A549 (cell line): ENCODE results near the gene ARF1. TPM values are rescaled to one million over a fixed set of nuclear protein-coding genes. Genes with fewer than 3 reads are reported as not detected.
A peak's percentile ranks its signal among the peaks of the same experiment; 100 is the strongest.

Source experiments
- ATAC-seq, 2 experiments: fragments of 200-7000 bp in 1 of 2; fragments of >200 bp in 1 of 2; cut with Nextera tagmentation in 1 of 2; cut with Tn5 transposase in 1 of 2; 3 replicates each; pipeline versions ENCODE4 v1.8.0 to v1.9.1; 2018 to 2020; ENCODE audit warnings: mild to moderate bottlenecking in 1 of 2, moderate library complexity in 1 of 2
- CTCF ChIA-PET: fragments of 300-600 bp; sonication (Branson Sonifier 250); formaldehyde crosslinking; extraction: SDS; loops from one replicate; lab custom pipeline; 2021; ENCODE audit warnings: antibody characterized with exemption, inconsistent platforms; lab: Yijun Ruan, JAX
- POLR2A ChIA-PET: fragments of 350-600 bp; formaldehyde crosslinking; extraction: SDS; loops from one replicate; lab custom pipeline; 2021; ENCODE audit warnings: antibody characterized with exemption, inconsistent platforms; lab: Yijun Ruan, JAX
- DNase-seq, 2 experiments: peaks; one replicate each; pipeline versions ENCODE4 v3.0.0 to v3.0.0-alpha.2; 2011 to 2016; ENCODE audit warnings: low read depth in 1 of 2, low spot score in 1 of 2
- FAIRE-seq: peaks from 2 replicates; lab custom pipeline; 2011; peaks lifted over from hg19 to GRCh38; lab: Jason Lieb, UNC
- H3K27ac ChIP-seq, 2 experiments: fragments of >200 bp; sonication (Bioruptor Twin); formaldehyde crosslinking; 3 replicates each; pipeline ENCODE4 v1.5.1; 2016 to 2017
- H3K4me1 ChIP-seq: fragments of >200 bp; sonication (Bioruptor Twin); formaldehyde crosslinking; 3 replicates; pipeline ENCODE4 v1.6.1; 2016
- H3K4me2 ChIP-seq: fragments of >200 bp; sonication (Bioruptor Twin); formaldehyde crosslinking; 3 replicates; pipeline ENCODE4 v1.6.1; 2016
- H3K4me3 ChIP-seq: fragments of >200 bp; sonication (Bioruptor Twin); formaldehyde crosslinking; 3 replicates; pipeline ENCODE4 v1.5.1; 2016
- H3K9me3 ChIP-seq: fragments of >200 bp; sonication (Bioruptor Twin); formaldehyde crosslinking; 3 replicates; pipeline ENCODE4 v1.6.1; 2016
- BHLHE40 ChIP-seq: IDR thresholded peaks from 2 replicates; pipeline ENCODE4 v1.6.1; 2012; ENCODE audit warnings: low read depth, low read length, inconsistent platforms
- CBX8 ChIP-seq: fragments of 200-600 bp; sonication (generic); IDR thresholded peaks from 2 replicates; pipeline ENCODE4 v1.6.1; 2016
- CHD4 ChIP-seq: fragments of 200-600 bp; sonication (generic); IDR thresholded peaks from 2 replicates; pipeline ENCODE4 v1.6.1; 2016; ENCODE audit warnings: antibody characterized with exemption, mild to moderate bottlenecking, borderline replicate concordance
- GATA3 ChIP-seq: IDR thresholded peaks from 2 replicates; pipeline ENCODE4 v1.6.1; 2012; ENCODE audit warnings: borderline replicate concordance
- HEYL ChIP-seq: fragments of 250-450 bp; sonication (Bioruptor Pico); IDR thresholded peaks from 2 replicates; pipeline ENCODE4 v1.8.0; 2021; ENCODE audit warnings: mild to moderate bottlenecking, moderate library complexity
- HOXB13 ChIP-seq: fragments of 250-450 bp; sonication (Bioruptor Pico); IDR thresholded peaks from 2 replicates; pipeline ENCODE4 v1.5.0; 2020; ENCODE audit warnings: low read depth, mild to moderate bottlenecking, moderate library complexity
- HOXB5 ChIP-seq: fragments of 250-450 bp; sonication (Bioruptor Pico); IDR thresholded peaks from 2 replicates; pipeline ENCODE4 v1.5.0; 2020; ENCODE audit warnings: mild to moderate bottlenecking, moderate library complexity
- JUNB ChIP-seq: fragments of >200 bp; sonication (Bioruptor Twin); formaldehyde crosslinking; IDR thresholded peaks from 2 replicates; pipeline ENCODE4 v1.6.1; 2016
- KDM1A ChIP-seq: fragments of 200-600 bp; sonication (generic); IDR thresholded peaks from 2 replicates; pipeline ENCODE4 v1.6.1; 2016; ENCODE audit warnings: low read depth, mild to moderate bottlenecking
- KDM5A ChIP-seq: fragments of 200-600 bp; sonication (generic); IDR thresholded peaks from 2 replicates; pipeline ENCODE4 v1.6.1; 2016; ENCODE audit warnings: antibody characterized with exemption, mild to moderate bottlenecking
- MAZ ChIP-seq: fragments of 150-350 bp; IDR thresholded peaks from 2 replicates; pipeline ENCODE4 v1.6.1; 2014; ENCODE audit warnings: antibody characterized with exemption, low read depth, low read length, borderline replicate concordance
- MYC ChIP-seq: IDR thresholded peaks from 2 replicates; pipeline ENCODE4 v1.6.1; 2012; ENCODE audit warnings: mild to moderate bottlenecking, inconsistent platforms, low read length, improper control_type of control experiment, borderline replicate concordance
- NR3C1 ChIP-seq: fragments of >200 bp; sonication (Bioruptor Twin); formaldehyde crosslinking; IDR thresholded peaks from 3 replicates; pipeline ENCODE4 v1.6.1; 2017
- SMC3 ChIP-seq: fragments of >200 bp; sonication (Bioruptor Twin); formaldehyde crosslinking; IDR thresholded peaks from 3 replicates; pipeline ENCODE4 v1.6.1; 2018; ENCODE audit warnings: inconsistent platforms
- TP53 ChIP-seq: fragments of 250-450 bp; sonication (Bioruptor Pico); IDR thresholded peaks from 2 replicates; pipeline ENCODE4 v1.5.0; 2021; ENCODE audit warnings: mild to moderate bottlenecking, moderate library complexity
- ZC3H11A ChIP-seq: fragments of 450-650 bp; IDR thresholded peaks from 2 replicates; pipeline ENCODE4 v1.6.1; 2014; ENCODE audit warnings: antibody characterized with exemption, mild to moderate bottlenecking
- ZFP36 ChIP-seq: fragments of 450-650 bp; IDR thresholded peaks from 2 replicates; pipeline ENCODE4 v1.6.1; 2014; ENCODE audit warnings: borderline replicate concordance; ENCODE audit not compliant: partially characterized antibody
- WGBS: methylation state at CpG from one replicate; pipeline ENCODE4 v1.1.6; 2017; ENCODE audit errors: missing lambda C conversion rate; 5-methylcytosine and 5-hydroxymethylcytosine counted together
- polyA plus RNA-seq, 4 experiments: library from polyadenylated mRNA; depleted of rRNA in 3 of 4; stranded (reverse); fragments of >200 nt; fragmentation: RNase III in 1 of 4; extraction: RNeasy Plus Mini Kit Qiagen cat#74134 plus additional on column Dnase treatment in 1 of 4; gene quantifications; 2 replicates in 3 of 4; 3 replicates in 1 of 4; pipeline ENCODE4 v1.2.3, GENCODE V29; 2011 to 2017
- TF ChIP-seq, protein P1 (sequence below): fragments of 450-650 bp; IDR thresholded peaks from 2 replicates; pipeline ENCODE4 v1.6.1; 2014; ENCODE audit warnings: antibody characterized with exemption
- TF ChIP-seq, protein P2 (sequence below): fragments of >200 bp; sonication (Bioruptor Twin); formaldehyde crosslinking; IDR thresholded peaks from 3 replicates; pipeline ENCODE4 v1.5.1; 2016
- TF ChIP-seq, protein P3 (sequence below): IDR thresholded peaks from 2 replicates; pipeline ENCODE4 v1.6.1; 2012
- TF ChIP-seq, protein P4 (sequence below): fragments of 200-600 bp; sonication (generic); IDR thresholded peaks from 2 replicates; pipeline ENCODE4 v1.6.1; 2016; ENCODE audit warnings: antibody characterized with exemption, mild to moderate bottlenecking, moderate library complexity
- TF ChIP-seq, protein P5 (sequence below): IDR thresholded peaks from 2 replicates; pipeline ENCODE4 v1.6.1; 2012; ENCODE audit warnings: low read depth, borderline replicate concordance

ARF1 gene
- polyA plus RNA-seq, 2 of the 4 experiments (the other 2 are of a cell fraction) = 297 to 376 TPM

DNA sequence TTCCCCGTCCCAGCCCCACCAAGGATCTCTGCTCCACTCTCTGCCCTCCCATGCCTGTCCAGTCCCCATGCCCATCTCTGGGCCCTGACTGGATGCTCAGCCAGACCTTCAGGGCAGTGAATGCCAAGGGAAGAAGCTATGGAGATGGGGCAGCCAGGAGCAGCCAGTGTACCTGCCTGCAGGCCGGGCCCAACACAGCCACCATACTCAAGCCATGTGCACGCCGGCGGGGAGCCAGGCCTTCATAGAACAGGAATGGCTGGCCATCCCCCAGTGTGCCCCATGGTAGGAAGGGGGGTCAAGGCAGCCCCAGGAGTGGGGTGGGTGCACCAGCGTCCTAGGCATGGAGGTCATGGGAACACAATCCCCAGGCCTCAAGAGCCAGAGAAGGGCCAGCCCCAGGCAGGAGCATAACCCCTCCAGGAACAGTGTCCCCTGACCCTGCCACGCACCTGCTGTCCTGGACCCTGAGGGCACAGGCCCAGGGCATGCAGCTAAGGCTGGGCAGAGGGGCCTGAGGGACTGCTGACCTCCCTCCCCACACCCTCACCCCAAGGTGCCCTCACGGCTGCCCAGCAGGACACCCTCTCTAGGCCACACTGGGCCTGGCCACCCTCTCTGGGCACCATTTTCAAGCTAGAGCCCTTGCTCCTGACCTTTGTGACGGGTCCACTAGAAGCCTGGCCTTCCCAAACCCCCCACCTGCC is 20.3 kb upstream of the ARF1 start (continued):
- TF ChIP-seq ZC3H11A (no peak), KDM1A (no peak)

DNA sequence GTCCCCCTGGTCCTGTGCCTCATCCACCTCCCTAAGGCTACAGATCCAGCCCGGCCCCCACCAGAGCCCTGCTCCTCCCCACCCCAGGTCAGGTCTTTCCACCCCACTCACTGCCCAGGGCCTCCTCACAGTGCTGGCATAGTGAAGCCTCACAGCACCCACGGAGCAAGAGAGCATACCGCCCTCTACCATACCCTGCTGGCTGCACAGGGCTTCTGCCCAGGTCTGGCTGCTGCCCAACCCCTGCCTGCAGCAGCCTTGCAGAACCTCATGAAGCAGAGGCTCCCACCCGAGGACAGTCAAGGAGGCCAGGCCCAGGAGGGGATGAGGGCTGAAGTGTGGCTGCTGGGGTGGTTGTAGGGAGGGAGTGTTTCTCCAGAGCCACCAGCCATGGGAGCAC is 19.7 kb upstream of the ARF1 start:
- TF ChIP-seq ZC3H11A (no peak), HEYL (CRISPR knock-in tag) (no peak), CHD4 (no peak), BHLHE40 (no peak), MYC (no peak), HOXB5 (CRISPR knock-in tag) (no peak), HOXB13 (no peak), NR3C1 (no peak), GATA3 (no peak), CBX8 (no peak)
- TF ChIP-seq, protein P1, sequence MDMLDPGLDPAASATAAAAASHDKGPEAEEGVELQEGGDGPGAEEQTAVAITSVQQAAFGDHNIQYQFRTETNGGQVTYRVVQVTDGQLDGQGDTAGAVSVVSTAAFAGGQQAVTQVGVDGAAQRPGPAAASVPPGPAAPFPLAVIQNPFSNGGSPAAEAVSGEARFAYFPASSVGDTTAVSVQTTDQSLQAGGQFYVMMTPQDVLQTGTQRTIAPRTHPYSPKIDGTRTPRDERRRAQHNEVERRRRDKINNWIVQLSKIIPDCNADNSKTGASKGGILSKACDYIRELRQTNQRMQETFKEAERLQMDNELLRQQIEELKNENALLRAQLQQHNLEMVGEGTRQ = no peak
- TF ChIP-seq, protein P2, sequence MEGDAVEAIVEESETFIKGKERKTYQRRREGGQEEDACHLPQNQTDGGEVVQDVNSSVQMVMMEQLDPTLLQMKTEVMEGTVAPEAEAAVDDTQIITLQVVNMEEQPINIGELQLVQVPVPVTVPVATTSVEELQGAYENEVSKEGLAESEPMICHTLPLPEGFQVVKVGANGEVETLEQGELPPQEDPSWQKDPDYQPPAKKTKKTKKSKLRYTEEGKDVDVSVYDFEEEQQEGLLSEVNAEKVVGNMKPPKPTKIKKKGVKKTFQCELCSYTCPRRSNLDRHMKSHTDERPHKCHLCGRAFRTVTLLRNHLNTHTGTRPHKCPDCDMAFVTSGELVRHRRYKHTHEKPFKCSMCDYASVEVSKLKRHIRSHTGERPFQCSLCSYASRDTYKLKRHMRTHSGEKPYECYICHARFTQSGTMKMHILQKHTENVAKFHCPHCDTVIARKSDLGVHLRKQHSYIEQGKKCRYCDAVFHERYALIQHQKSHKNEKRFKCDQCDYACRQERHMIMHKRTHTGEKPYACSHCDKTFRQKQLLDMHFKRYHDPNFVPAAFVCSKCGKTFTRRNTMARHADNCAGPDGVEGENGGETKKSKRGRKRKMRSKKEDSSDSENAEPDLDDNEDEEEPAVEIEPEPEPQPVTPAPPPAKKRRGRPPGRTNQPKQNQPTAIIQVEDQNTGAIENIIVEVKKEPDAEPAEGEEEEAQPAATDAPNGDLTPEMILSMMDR = no peak
- WGBS = 59% methylated on average over 4 of the region's 4 CpGs
- no peak overlapping the region for H3K27ac ChIP-seq
- peaks cover 12% of the 10 kb centered on the region; the same call in 2 of the 3 replicates for H3K4me1 ChIP-seq
- no peaks in the 10 kb centered on the region; the same call in 2 of the 3 replicates for H3K9me3 ChIP-seq
- H3K4me3 ChIP-seq = no peak overlapping the region
- peak in 1 of 2 experiments; percentile 39 for DNase-seq
- ATAC-seq = no peak
- no peak overlapping the region for H3K4me2 ChIP-seq
- no peak for FAIRE-seq
- ChIA-PET CTCF (interaction anchor here (1.5 kb wide), 2 partner anchors 59 to 63 kb away, joined by 4 to 7 read pairs; no protein-coding TSS in a partner anchor), POLR2A (no interaction called here)

DNA sequence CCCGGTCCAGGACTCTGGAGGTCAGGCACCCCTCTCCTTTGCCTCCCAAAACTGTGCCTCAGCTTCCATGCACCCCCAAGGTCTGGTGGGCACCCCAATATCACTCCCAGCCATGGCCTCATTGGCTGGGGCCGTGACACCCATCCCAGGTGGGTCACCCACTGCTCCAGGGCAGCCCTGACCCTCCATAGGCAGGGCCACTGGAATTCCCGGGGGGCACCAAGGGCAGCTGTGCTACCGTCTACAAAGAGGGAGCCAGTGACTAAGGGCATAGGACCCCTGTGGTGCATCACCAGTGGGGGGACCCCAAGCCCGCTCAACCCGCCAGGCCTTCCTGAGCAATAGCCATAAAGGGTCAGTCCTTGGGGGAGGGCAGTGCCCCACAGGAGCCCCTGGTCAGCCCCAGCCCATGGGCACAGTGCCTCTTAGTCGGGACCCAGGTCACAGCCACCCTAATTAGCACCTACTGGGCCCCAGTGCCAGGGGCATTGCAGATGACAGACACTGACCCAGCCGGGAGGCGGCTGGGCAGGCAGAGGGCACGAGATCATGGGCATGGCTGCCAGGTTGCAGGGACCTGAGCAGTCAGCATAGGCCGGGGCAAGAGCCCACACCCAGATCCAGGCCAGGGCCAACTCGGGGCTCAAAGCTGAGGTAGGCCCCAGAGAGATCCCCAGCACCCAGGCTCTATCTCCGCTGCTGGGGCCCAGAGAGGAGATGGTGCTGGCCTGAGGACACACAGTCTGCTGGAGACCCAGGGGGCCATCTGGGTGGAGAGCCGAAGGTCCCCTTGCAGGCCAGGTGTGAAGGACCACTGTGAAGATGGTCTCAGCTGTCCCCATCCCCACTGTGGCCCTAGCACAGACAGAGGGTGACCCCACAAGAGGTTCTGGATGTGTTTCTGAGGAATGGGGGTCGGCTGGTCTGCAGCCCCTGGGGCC is 19.0 kb upstream of the ARF1 start:
- ChIA-PET CTCF (interaction anchor here (1.5 kb wide), 2 partner anchors 59 to 64 kb away, joined by 4 to 7 read pairs; no protein-coding TSS in a partner anchor), POLR2A (no interaction called here)
- Histone ChIP-seq H3K9me3 (no peaks in the 10 kb centered on the region), H3K4me1 (peaks cover 12% of the 10 kb centered on the region; the same call in 2 of the 3 replicates), H3K4me3 (no peak overlapping the region), H3K4me2 (no peak overlapping the region), H3K27ac (no peak overlapping the region)
- 72% methylated on average over 6 of the region's 15 CpGs for WGBS
- FAIRE-seq = no peak
- no peak for DNase-seq
- no peak for ATAC-seq
- TF ChIP-seq MAZ (no peak), ZFP36 (no peak), KDM1A (no peak), KDM5A (no peak)

DNA sequence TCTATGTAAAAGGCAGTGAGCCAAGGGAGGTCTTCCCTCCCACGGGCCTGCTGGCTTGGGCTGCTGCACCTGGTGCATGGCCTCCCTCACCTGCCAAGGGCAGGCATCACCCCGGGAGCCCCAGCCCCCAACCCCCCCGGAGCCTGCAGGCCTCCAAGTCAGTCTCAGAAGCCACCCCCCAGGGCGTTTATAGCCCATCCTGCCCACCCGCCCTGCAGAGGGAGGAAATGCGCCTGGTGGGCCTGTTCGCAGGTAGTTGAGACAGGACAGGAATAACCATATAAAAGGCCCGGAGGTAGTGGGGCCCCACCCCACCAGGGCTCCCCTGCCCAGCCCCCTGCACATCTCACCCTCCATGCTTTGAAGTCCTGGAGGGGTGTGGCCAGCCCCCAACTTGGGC is 18.2 kb upstream of the ARF1 start:
- Histone ChIP-seq H3K9me3 (no peaks in the 10 kb centered on the region), H3K4me2 (no peak overlapping the region), H3K4me3 (no peak overlapping the region), H3K4me1 (peaks cover 10% of the 10 kb centered on the region; the same call in 2 of the 3 replicates), H3K27ac (no peak overlapping the region)
- FAIRE-seq = no peak
- DNase-seq = no peak
- no peak for ATAC-seq
- ChIA-PET CTCF (no interaction called here), POLR2A (no interaction called here)
- WGBS = 61% methylated on average over 8 of the region's 8 CpGs
- TF ChIP-seq, protein P3, sequence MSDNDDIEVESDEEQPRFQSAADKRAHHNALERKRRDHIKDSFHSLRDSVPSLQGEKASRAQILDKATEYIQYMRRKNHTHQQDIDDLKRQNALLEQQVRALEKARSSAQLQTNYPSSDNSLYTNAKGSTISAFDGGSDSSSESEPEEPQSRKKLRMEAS = no peak
- TF ChIP-seq JUNB (no peak), HEYL (CRISPR knock-in tag) (no peak), HOXB5 (CRISPR knock-in tag) (no peak), TP53 (CRISPR knock-in tag) (no peak), SMC3 (no peak), CBX8 (no peak)
- TF ChIP-seq, protein P4, sequence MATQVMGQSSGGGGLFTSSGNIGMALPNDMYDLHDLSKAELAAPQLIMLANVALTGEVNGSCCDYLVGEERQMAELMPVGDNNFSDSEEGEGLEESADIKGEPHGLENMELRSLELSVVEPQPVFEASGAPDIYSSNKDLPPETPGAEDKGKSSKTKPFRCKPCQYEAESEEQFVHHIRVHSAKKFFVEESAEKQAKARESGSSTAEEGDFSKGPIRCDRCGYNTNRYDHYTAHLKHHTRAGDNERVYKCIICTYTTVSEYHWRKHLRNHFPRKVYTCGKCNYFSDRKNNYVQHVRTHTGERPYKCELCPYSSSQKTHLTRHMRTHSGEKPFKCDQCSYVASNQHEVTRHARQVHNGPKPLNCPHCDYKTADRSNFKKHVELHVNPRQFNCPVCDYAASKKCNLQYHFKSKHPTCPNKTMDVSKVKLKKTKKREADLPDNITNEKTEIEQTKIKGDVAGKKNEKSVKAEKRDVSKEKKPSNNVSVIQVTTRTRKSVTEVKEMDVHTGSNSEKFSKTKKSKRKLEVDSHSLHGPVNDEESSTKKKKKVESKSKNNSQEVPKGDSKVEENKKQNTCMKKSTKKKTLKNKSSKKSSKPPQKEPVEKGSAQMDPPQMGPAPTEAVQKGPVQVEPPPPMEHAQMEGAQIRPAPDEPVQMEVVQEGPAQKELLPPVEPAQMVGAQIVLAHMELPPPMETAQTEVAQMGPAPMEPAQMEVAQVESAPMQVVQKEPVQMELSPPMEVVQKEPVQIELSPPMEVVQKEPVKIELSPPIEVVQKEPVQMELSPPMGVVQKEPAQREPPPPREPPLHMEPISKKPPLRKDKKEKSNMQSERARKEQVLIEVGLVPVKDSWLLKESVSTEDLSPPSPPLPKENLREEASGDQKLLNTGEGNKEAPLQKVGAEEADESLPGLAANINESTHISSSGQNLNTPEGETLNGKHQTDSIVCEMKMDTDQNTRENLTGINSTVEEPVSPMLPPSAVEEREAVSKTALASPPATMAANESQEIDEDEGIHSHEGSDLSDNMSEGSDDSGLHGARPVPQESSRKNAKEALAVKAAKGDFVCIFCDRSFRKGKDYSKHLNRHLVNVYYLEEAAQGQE = no peak
- TF ChIP-seq, protein P5, sequence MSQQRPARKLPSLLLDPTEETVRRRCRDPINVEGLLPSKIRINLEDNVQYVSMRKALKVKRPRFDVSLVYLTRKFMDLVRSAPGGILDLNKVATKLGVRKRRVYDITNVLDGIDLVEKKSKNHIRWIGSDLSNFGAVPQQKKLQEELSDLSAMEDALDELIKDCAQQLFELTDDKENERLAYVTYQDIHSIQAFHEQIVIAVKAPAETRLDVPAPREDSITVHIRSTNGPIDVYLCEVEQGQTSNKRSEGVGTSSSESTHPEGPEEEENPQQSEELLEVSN = no peak
